Stimulated activated CD4-positive, alpha-beta T cell treated with anti-CD3 and anti-CD28 coated beads, Interleukin-2, amount 100 ng/mL, for 4 hours (primary cell): ENCODE measurements around the gene NAT10.

Source experiments
- DNase-seq: peaks from one replicate; pipeline ENCODE4 v3.0.0-alpha.2; 2020; ENCODE audit warnings: low read depth

NAT10 gene

DNA sequence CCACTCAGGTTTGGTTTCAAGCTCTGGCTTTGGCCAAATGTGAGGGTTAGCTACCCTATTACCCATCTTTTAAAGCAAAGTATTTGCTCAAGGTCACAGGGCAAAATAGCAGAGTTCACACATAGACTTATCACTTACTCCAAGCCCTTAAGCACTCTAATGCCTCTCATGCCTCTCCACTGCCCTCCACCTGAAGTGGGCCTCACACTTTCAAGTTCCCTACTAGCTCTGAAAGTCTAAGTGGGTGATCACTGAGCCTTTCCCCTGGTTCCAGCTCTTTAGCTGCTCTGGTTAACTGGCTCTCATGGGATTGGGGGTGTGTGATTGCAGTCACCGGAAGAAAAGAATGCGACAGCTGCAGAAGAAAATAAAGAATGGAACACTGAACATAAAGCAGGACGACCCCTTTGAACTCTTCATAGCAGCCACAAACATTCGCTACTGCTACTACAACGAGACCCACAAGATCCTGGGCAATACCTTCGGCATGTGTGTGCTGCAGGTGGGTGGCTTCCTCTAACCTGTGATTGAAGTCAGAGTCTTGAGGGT is 6.4 kb downstream of the NAT10 start:
- no peak for DNase-seq

DNA sequence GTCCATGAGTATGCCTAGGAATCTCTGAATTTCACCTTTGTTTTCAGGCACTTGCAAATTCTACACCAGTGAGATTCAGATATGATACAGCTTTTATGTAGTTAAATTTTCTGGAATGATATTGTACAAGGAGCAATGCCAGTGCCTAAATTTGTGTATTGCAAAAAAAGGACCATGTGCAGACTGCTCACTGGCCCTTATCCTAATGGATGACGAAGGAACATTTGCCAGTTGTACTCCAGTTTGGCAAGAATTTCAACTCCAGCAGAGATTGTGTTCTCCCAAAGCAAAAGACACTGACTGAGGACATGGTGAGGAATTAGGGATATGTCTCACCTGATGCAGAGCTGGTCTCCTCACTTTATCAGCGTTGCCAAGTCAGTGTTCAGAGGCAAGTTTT is 8.6 kb downstream of the NAT10 start:
- DNase-seq, result no peak

DNA sequence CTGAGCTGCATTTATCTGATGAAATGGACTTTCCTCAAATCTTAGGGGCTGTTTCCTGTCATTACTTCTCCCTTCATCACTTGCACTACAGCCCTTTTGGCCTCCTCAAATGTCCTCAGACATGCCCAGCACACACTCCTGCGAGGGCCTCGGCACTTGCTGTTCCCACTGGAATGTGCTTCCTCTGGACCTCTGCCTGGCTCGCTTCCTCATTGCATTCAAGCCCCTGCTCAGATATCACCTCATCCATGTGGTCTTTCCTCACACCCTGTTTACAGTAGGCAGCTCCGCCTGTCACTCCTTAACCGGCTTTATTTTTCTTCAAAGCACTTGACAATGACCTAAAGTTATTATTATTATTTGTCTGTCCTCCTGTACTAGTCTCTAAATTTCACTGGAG is 9.0 kb downstream of the NAT10 start:
- no peak for DNase-seq

DNA sequence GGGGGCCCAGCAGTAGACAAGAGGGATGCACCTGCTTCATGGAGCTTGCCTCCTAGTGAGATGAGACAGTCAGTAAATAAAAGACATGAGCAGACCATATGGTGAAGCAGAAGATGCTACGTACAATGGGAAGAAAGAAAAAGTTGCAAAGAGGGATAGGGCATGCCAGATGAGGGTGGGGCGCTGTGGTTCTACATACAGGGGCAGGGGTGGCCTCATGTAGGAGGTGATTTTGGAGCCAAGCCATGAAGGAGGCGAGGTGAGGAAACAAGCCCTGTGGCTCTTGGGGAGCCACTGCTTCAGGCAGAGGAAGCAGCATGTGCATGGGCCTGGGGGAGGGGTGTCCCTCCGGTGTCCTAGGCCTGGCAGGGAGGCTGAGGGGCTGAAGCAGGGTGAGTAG is 15.2 kb downstream of the NAT10 start:
- DNase-seq, result no peak

DNA sequence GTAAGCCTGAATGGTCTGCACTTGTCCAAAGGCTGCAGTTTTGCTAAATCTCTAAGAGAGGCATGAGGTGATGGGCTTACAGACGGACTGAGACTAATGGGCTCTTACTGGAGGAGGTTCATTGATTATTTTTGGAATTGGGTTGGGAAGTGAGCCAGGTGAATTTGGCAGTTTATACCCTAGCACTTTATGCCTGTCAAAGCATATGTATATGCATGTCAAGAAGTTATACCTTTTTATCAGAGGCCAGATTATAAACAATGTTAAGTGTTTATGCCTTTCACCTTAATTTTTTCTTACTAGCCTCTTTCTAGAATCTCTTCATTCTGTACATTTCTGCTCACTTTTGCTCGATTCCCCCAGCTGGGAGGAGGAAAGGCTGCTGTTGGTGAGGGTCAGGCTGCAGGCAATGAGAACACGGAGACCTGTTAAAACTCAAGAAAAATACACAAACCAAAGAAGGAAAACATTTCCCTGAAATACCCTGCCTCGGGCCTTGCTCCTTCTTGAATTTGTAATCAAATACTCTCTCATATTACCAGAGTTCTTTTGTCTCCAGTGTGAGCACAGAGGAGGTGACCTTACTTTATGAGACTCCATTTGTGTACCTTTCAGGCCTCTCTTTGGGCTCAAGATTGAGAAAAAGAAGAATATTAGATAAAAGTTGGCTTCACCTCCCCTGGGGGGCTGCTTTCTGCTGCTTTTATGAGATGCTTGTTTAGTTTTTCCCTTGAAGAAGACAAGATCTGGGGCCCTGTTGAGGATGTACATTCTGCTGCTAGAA is 19.6 kb downstream of the NAT10 start:
- DNase-seq, result no peak

DNA sequence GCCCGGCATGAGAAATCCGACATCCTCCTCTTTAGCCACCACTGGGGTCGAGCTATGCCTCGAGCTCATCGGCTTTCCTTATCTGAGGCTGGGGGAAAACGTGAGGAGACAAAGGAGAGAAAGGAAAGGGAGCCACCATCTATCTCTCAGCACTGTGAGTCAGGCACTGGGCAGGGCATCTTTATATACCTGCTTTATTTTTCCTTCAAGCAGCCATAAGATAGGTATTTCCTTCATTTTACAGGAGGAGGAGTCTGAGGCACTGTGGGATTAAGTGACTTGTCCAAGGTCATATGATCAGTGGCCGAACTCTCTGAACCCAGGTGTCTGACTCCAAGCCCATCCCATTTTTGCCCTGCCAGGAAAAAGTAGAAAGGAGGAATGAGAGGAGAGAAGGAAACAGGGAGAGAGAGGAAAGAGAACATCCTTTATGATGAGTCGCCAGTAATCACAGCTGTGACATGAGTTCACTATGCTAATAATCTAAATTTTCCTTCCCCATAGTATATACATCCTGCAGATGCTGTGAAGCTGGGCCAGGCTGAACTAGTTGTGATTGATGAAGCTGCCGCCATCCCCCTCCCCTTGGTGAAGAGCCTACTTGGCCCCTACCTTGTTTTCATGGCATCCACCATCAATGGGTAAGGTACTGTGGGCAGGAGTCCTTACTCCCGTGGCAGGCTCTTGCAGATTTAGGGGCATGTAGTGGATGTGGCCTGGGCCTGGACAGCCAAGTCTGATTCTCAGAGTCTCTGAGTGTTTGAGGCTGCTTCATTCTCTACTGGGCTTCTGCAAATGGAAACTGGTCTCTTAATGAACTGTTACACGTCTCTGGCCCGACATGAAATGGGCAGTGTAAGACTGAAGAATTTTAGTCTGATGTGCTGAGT is 21.8 kb downstream of the NAT10 start:
- DNase-seq, result no peak

DNA sequence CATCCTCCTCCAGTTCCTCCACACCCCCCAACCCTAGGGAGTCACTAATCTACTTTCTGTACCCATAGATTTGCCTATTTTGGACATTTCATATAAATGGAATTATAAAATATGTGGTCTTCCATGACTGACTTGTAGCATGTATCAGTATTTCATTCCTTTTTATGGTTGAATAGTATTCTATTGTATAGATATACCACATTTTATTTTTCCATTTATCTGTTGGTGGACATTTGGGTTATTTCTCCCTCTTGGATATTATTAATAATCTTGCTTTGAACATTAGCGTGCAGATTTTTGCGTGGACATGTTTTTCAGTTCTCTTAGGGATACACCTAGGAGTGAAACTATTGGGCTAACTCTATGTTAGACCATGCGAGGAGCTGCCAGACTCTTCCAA is 23.4 kb downstream of the NAT10 start:
- DNase-seq, result no peak

DNA sequence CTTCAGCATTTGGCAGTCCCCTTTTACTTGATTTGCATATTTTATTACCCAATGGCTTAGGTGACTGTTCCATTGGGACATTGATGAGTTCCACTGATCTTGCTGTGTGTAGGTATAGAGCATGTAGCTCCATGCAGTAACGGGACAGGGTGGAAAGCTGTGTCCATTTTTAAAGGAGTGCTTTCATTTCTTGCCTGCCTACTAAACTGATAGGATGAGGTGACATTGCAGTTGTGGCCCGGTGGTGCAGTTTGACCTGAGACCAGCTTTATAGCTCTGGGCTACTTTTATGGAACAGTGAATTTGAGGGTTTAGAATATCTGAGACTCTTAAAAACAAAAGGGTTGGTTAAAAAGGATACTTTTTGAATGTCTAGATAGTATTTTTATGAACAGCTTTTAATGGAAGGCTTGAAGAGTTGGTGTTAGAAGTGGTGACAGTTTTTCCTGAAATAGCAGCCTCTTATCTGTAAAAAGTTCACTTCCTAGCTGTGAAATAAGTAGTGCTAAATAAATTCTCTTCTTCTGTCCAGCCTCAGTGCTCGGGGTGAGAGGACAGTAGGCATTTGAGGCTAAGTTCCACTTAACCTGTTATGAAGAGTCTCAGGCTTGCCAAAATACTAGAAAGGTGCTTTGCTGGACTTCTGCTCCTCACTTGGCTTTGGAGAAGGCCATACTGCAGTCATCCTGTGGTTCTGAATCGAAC is 27.0 kb downstream of the NAT10 start:
- DNase-seq, result no peak

DNA sequence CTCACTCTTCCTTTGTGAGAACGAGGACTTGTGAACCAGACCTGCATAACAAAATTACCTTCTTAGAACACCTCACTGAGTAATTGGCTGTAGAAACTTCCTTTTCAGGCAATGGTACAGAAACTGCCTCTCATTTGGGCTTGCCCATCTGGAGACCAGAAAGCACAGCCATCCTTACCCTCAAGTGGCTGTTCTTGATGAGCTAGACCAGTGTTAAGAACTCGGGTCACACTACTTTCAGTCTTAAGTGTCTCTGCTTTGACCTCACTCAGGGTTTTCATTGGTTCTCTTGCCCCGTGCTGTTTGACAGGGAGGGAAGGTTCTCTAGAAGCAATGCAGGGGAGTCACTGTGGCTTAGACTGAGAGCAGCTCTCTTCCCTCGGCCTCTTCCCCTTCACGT is 29.3 kb downstream of the NAT10 start:
- no peak for DNase-seq

DNA sequence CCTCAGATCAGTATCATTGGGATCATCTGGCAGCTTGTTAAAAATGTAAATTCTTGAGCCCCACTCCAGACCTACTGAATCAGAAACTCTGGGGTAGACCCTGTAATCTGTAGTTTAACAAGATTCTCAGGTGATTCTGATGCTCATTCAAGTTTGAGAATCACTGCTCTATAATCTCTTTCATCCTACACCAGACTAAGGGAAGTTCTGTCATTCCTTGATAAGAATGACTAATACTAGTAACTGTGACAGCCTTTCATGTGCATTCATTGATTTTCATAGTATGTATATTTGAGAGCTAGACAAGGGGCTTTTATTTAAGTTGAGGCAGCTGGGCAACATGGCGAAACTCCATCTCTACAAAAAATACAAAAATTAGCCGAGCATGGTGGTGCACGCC is 30.0 kb downstream of the NAT10 start:
- DNase-seq, result no peak

DNA sequence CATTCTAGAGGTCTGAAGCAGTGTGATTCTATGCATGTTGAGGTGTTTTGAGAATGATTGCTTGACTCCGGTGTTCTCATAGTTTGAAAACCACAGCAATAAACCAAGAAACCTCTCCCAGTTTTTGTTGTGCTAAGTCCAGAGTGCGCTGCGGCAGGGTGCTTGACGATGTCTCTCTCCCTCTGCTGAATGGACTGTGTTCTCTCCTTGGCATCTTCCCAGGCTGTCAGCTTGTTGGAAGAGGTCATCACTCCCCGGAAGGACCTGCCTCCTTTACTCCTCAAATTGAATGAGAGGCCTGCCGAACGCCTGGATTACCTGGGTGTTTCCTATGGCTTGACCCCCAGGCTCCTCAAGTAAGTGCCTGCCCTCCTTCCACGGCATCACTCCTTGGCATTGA is 31.0 kb downstream of the NAT10 start:
- no peak for DNase-seq

DNA sequence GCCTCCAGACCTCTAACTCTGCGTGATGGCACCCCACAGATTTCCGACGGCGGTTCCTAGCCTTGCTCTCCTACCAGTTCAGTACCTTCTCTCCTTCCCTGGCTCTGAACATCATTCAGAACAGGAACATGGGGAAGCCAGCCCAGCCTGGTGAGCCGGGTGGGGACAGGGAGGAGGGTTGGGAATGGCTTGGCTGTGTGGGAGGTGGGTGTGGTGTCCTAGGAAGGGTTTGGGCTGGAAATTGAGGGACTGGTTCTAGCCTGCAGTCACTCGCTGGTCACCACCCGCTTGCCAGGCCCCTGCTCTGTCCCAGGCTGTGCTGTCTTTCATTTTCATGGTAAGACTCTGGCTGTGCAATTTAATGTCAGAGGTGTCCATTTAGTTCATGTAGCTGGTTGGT is 33.9 kb downstream of the NAT10 start:
- no peak for DNase-seq

DNA sequence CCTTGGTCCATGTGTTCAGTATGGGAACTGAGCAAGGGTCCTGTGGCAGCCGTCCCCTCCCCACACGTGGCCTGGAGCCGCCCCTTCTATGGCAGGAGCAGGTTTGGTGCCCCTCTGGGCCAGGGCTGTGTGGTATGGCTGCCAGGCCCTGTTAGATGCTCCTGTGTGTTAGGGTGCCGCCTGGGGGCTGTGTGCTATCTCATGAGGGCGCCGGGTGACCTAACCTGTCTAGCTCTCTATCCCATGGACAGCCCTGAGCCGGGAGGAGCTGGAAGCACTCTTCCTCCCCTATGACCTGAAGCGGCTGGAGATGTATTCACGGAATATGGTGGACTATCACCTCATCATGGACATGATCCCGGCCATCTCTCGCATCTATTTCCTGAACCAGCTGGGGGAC is 34.7 kb downstream of the NAT10 start:
- no peak for DNase-seq

DNA sequence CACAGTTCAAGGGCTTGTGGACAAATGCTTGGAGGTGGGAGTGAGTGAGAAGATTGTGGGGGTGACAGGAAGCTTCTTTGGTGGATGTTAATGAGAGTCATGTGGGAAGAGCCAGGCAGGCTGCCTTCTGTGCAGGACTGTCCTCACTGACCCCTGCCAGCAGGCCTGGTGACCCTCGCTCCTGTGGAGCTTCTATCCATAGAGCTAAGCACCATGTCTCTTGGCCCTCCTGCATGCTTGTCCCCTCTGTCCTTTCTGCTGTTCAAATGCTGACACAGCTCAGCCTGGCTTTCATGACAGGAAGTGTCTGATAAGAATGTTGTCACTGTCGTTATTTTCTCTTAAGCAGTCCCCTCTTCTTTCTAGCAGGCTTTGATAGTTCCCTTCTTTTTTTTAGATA is 37.6 kb downstream of the NAT10 start:
- no peak for DNase-seq

DNA sequence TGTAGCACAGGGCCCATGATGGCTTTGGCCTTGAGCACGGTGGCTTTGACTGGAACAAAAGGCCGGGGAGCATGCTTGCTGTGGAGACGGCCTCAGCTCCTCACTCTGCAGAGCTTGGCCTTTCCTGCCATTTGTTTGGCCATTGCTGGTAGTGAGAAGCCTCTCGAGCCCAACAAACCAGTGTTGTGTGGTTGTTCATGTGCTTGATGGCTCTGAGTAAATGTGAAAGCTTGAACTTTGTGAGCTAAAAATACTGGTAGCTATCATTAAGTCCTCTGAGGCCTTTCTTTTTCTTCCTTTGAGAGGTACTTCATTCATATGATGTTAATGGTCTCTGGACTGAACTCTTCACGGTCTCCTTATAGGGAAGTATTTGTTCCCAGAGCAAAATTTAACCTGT is 39.6 kb downstream of the NAT10 start:
- no peak for DNase-seq

DNA sequence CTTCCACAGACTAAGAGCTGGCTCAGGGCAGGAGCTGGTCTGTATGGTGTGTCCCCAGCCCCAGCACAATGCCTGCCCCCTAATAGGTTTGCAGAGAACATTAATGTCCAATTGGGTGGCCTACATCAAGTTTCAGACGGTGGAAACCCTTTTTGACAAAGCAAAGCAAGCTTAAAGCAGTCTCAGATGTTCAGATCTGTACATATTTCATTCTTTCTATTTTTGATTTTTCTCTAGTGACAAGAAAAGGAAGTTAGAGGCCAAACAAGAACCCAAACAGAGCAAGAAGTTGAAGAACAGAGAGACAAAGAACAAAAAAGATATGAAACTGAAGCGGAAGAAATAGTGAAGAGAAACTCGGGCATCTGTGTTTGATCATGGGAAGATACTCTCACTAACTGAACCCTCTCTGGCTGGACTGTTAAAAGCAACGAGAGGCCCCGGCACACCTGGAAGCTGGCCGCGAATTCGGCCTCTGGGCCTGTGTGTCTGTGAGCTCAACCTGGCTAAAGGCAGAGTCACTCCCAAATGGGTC is 40.5 kb downstream of the NAT10 start:
- DNase-seq, result no peak

DNA sequence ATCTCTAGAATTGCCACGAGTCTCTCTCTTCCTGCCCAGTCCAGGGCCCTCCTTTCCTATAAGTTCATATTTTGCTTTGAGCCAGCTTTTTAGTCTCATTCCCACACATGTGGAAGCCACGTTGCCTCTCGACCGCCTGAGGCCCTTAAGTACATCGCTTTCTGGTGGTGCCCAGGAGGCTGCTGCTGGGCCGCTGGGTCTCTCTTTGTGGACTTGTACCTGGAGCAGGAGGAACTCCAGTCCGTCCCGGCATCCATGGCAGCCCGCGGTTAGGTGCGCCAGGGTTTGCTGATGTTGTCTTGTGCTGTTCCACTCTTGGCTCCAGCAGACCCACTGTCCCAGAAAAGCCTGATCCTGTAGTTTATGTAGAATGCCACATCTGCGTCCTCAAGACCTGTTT is 41.0 kb downstream of the NAT10 start:
- DNase-seq, result no peak

DNA sequence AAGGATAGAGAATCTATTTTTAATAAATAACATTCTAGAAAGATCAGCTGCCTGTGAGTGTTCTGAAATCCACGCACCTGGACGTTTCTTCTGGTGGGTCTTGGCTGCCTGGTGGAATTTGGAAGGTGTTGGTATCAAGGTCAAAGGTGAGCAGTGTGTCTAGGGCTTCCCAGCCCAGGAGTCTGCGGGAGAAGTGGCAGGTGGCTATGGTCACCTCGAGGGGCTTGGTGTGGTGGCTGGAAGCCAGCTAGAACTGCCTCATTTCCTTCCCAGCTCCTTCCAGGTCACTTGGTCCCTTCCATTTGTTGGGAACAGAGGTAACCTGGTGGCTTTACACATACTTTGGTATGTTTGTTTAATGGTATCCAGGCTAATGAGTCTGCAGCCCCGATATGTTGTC is 41.4 kb downstream of the NAT10 start:
- no peak for DNase-seq

DNA sequence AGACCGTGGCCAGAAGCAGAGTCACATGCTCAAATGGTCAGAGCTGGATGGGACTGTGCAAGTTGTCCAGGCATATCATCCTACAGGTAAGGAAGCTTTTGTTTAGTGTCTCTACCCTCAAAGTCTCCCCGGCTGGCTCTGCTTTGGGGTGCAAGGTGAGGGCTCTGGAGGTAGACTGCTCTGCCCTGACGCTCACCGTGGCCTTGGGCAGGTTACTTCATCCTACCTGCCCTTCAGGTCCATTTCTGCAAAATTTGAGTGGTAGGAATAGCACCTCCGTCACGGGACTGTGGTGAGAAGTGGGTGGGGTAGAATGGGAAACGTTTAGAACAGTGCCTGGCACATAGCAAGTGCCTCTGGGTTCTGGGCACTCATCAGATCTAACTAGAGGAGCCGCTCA is 42.2 kb downstream of the NAT10 start:
- no peak for DNase-seq

DNA sequence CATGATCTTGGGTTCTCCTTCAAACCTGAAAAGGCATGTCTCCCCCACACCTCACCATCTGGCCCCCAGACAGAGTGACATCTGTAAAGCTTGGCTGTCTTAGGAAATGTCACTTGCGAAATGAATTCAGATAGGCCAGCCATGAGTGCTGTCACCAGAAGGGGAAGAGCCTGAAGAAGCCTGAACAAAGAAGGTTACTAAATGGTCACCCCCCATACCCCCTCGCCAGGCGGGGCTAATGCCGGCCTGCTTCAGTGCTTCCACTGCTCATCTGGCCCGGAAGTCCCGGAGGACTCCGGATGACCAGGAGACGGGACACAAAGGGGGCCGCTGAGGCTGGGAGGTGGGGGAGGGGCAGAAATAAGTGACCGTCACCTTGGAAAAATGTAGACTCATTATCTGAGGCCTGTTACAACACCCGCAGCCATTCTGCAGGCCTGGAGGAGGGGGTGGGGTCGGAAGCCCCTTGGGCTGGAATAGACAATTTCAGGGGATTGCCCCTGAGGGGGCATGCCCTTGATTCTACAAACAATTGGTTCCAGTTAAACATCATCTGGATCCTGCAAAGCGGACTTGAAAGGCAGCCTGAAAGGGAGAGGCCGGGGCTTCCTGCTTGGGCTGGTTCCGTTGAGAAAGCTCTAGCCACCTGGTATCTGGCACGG is 43.2 kb downstream of the NAT10 start:
- DNase-seq, result no peak

DNA sequence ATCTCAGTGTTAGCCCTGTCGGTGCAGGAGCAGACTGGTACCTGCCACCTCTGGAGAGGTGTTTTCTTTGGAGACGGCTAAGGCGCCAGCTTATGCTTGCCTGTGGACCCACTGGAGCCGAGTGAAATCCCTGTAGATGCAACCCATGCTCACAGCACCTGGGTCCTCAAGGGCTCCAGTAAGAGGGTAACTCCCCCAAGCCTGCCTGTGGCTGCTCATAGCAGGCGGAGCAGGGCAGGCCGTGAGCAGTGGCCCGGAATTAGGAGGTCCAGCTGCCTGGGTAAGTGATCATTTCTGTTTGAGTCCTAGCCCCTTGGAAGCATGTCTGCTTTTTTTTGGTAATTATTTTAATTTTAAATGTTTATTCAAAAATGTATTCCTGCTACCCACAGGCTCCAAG is 43.8 kb downstream of the NAT10 start:
- DNase-seq, result no peak

DNA sequence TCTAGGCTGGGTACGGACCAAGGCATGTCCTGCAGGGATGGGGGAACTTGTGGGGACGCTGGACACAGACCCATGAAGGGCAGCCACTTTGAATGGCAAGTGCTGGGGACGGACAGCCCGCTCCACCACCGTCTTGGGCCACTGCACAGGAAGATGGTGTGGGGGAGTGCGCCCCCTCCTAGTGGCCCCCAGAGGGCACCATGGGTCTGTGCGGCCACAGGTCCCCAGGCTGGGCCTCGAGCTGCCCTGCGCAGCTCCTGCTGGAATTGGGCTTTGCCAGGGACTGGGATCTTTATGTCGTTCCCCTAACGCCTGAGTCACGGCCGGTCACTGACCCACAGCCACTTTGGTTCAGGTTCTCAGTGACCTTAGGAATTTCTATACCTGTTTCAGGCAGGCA is 44.4 kb downstream of the NAT10 start:
- DNase-seq, result no peak
